Hindlimb muscle (tissue), 1 donor: ENCODE data around the gene RGP1. TPM values are rescaled to one million over a fixed set of nuclear protein-coding genes. Genes with fewer than 3 reads are reported as not detected.

ENCODE experiments used
- DNase-seq: peaks from one replicate; pipeline ENCODE4 v3.0.0-alpha.2; 2013
- polyA plus RNA-seq: library from polyadenylated mRNA; unstranded; fragments of 120-200 nt; gene quantifications from one replicate; pipeline ENCODE4 v1.2.1, GENCODE V29; 2013; ENCODE audit not compliant: insufficient read length

Gene RGP1, protein sequence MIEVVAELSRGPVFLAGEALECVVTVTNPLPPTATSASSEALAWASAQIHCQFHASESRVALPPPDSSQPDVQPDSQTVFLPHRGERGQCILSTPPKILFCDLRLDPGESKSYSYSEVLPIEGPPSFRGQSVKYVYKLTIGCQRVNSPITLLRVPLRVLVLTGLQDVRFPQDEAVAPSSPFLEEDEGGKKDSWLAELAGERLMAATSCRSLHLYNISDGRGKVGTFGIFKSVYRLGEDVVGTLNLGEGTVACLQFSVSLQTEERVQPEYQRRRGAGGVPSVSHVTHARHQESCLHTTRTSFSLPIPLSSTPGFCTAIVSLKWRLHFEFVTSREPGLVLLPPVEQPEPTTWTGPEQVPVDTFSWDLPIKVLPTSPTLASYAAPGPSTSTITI
- polyA plus RNA-seq: 20.8 TPM

GRCh38 chr9:35748858-35749514 is at the start of gene RGP1, which contains the start of gene GBA2:
RGP1 (plus strand) TSS chr9:35749287; CDS start chr9:35749756, 469 bp downstream.
GBA2 (minus strand) TSS chr9:35749228; CDS start chr9:35748704, 524 bp downstream.
- peak; percentile 74 for DNase-seq

GRCh38 chr9:35700031-35700430 is 49.1 kb upstream of the RGP1 start:
- no peak for DNase-seq

DNA sequence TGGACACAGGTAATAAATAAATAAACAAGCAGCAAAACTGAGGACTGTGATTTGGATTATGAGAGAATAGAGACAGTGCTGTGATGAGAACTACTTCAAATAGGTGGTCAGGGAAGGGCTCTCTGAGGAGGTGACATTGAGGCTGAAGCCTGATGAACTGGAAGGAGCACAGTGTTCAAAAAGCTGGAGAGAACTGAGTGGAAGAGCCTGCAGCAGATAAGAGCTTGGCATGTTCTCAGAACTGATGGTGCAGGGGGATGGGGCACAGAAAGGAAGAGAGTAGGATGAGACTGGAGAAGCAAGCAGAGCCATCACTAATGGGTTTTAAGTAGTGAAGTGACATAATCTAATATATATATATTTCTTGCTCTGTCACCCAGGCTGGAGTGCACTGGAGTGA is 48.1 kb upstream of the RGP1 start:
- no peak for DNase-seq

DNA sequence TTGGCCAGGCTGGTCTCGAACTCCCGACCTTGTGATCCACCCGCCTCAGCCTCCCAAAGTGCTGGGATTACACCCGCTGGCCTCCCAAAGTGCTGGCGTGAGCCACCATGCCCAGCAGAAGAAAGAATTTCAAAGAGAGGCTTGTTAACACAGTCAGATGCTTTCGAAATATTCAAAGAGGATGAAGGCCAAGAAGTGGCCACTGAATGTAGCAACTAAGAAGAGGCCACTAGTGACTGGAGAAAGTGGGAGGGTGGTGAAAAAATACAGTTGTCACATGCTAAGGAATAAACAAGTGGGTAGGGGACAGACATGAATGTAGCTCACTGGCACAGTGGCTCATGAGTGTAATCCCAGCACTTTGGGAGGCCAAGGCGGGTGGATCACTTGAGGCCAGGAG is 46.4 kb upstream of the RGP1 start:
- DNase-seq: no peak

DNA sequence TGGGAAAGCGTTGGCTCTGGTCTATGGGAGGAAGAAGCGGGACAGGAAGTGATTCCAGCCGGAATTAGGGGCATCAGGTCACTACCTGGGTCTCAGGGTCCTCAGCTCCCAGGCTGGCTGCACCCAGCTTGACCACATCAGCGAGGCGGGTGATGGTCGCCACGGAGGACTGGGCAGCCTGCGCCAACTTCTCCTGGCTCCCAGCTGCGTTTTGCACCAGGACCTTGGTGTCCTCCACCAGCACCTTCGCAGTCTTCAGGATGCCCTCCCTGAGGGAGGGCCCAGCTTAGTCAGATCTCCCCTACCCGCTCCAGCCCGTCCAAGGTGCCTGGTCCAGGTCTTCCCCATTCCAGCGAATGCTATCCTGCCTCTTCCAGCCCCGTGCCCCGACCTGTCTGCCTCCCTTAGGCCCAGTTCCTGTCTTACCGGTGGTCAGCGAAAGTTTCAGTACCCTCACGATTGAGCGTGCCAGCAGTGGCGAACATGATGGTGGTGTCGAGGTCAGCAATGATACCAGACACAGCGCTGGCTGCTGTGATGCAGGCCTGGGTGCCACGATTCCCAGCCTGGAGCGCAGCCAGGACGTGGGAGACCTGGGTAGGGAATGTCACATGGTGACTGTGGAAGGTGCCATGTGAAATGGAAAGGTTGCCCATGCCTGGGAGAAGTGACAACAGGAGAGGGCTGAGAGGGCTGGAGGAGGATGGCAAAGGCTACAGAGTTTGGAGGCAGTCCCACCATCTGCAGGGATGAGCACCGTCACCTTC is 45.0 kb upstream of the RGP1 start:
- no peak for DNase-seq

- no peak for DNase-seq
Observed at GRCh38 chr9:35705372-35705771, 43.7 kb upstream of the RGP1 start.

DNA sequence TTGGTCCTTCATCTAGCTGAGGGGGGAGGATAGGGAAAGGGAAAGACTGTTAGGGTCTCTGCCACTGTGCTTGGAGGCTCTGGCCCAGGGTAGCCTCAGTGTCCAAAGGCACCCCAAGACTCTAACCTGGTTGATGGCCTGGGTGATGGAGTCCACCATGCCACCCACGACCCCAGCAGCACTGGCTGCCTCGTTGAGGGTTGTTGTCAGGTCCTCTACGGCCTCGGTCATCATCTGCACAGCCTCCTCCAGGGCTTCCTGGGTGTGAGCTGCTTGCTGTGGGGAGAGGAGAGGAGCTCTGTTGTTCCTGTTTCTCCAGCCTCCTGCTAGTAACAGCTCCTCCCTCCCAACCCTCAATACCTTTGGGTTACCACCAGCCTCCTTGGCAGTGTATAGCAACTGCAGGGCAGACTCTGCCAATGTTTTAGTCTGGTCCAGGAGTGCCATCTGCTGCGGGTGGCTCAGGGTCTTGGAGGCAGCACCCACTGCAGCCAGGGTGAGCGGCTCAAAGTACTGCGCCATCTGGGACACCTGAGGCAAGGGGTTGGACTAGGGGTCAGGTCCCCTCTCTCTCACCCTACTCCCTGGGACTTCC is 43.2 kb upstream of the RGP1 start:
- no peak for DNase-seq

DNA sequence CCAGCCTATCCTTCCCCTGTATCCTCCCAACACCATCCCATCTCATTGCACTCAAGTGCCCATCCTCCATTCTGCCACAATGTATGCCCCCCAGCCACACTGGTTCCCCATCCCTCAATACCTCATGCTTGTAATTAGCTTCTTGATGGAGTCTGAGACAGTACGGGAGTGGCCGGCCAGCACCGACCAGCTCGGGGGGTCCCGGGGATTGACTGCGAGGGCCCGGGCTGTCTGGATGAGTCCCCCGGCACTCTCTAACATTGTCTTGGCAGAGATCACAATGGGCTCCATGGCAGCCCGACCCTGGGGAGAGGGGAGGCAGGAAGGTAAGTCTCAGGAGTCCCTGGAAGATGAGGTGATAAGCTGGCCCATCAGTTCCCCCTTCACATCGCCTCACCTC is 42.1 kb upstream of the RGP1 start:
- no peak for DNase-seq

GRCh38 chr9:35708146-35708545 is 40.9 kb upstream of the RGP1 start:
- DNase-seq: no peak

DNA sequence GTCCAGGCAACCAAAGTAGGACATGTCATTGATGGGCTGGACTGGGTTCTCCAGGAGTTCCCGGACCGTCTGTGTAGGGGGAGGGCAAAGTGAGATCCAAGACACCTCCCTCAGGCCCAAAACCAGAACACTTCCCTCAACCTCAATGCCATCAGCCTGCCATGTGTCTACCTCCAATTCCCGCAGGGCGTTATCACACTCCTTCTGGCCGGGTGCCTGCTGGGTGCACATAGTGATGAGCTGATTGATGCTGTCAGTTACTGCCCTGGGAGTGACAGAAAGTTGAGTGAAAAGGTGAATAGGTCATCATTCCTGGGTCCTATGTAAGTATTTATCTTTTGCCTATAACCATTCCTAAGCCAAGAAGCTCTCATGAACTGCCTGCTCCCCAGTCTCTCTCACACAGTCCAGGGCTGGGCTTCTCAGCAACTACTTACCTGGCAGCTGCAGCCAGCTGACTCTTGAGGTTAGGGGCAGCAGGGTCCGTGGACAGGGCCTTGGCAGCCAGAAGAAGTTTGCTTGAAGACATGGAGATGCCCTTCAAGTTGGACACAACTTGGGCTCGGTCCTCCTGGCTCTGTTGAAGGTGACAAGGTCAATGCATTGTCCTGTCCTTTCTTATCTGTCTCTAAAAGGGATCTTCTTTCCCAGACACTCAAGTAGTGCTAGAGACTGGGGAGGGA is 38.1 kb upstream of the RGP1 start:
- DNase-seq: no peak

- DNase-seq: no peak
Observed at GRCh38 chr9:35711501-35712428, 37.3 kb upstream of the RGP1 start.

GRCh38 chr9:35712762-35713400 is 36.2 kb upstream of the RGP1 start:
- no peak for DNase-seq

GRCh38 chr9:35713578-35713977 is 35.5 kb upstream of the RGP1 start:
- no peak for DNase-seq

DNA sequence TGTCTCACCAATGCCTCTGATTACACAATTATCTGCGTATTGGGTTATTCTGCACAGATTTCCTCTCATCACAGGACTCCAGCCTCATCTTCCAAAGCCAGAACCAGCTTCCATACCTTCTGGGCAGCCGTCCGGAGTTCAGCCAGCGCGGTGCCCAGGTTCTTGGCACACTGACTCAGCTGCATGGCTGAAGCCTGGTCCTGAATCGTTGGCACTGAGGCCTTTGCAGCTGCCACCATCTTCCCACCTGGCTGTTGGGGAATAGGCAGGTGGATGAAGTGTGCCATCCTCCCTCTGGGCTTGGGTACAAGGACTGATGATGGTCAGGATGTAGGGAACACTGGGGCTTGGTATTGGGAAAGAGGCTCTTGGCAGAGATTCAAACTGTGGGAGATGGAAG is 35.0 kb upstream of the RGP1 start:
- DNase-seq: no peak

DNA sequence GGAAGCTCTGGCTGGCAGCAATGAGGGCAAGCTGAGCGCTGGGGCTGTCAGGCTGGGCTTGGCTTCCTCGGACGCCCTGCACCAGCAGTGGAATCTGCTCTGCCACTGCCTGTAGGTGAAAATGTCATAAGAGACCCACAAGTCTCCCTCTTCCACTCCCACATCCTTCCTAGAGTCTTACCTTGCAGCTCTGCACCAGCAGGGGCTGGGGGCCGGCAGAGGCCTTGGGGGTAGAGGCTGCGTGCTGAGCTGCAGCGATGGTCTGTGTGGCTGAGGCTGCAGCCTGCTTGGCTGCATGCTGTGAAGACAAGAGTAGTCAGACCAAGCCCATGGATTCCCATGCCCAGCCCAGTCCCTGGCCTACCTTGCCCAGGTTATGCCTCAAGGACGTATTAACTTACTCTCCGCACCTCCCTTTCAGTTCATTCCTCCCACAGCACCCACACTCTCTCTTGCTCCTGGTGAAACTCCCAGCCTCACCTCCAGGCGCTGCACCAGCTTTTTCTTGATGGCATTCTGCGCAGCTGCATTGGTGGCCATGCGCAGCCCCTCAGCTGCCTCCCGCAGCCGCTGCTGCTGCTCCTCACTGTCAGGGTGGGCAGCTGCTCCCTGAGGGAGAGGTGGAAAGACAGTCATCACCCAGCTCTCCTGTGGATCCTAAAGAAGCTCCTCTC is 34.4 kb upstream of the RGP1 start:
- no peak for DNase-seq

DNA sequence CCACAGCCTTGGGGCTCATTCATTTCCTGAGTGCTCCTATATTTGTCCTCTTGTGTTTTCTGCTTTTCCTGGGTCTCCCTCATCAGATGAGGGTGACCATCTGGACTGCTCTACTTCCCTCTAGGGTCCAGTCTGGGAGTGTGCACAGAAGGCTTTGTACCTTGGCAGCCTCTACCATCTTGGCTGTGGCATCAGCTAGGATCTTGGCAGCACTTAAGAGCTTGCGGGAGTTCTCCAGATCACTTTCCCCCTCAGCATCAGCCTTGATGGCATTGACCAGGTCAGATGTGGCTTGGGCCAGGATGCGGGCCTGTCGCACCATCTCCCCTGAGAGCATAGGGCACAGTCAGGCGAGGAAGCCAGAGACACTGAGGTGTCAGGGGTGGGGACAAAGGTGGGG is 32.9 kb upstream of the RGP1 start:
- DNase-seq: no peak

GRCh38 chr9:35717132-35717870 is 31.8 kb upstream of the RGP1 start:
- no peak for DNase-seq

DNA sequence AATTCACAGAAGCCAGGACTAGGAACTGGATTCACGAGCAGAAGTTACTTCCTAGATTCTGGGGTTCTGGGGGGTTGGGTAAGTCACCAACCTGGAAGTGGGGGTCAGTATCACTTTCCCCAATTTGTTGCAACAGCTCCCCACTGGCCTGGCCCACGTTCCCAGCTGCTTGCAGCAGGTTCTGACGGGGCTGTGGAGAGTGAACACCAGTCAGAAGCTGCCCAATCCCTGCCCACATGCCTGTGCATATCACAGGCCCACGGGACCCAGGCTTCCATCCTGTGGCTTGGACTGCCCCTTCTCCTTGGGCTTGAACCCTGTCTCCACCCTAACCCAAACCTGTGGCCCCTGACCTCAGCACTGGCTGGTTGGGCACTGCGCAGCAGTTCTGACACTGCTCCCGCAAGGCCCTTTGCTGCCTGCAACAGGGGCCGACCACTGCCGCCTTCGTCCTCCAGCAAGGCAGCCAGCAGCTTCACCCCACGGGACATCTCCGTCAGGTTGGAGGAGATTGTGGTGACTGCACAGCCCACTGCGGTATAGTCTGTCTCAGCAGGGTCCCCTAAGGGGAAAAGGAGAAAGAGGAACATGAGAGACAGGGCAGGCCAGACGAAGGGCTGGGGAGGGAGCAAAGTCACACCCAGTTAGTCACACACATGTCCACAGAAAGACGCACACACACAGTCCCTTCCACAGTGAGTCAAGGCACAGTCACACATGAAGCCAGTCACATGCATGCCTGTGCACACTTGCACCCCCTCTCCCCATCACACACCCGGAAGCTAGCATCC is 30.2 kb upstream of the RGP1 start:
- DNase-seq: no peak
